CD4-positive, alpha-beta T cell treated with Interleukin-6 for 4 hours (primary cell): ENCODE data around the gene CYRIA.

Experiments
- DNase-seq: peaks from one replicate; pipeline ENCODE4 v3.0.0-alpha.2; 2020; ENCODE audit warnings: mixed read lengths

Gene CYRIA

GRCh38 chr2:16649353-16650286, 16.0 kb downstream of the CYRIA start:
- DNase-seq: no peak

DNA sequence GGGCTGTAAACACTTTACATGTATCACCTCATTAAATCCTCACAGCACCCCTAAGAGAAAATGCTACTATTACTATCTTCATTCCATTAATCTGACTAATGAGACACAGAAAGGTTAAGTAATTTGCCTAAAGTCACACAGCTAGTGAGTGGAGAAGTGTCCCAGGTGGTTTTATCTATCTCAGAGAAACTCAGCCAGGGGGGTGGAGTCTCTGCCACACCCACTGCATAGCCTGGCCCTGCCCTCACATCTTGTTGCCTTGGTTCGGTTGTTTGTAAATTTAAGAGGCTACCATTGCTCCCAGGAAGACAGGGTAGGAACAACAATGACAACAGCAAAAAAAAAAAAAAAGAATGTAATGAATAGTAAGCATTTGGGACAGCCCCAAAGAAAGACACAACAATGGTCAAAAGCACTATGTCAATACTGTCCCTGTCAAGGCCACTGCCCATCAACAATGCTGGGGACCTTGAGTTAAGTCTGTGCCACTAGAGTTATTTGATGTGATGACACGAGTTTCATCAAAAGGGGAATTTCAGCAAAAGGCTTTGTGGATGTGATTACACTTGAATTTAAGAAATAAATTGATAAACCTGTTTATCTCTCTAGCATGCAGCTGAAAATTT, 17.5 kb downstream of the CYRIA start:
- DNase-seq: no peak

- no peak for DNase-seq
Observed at GRCh38 chr2:16645775-16646559, 19.7 kb downstream of the CYRIA start.

- no peak for DNase-seq
Observed at GRCh38 chr2:16645088-16645487, 20.5 kb downstream of the CYRIA start.

DNA sequence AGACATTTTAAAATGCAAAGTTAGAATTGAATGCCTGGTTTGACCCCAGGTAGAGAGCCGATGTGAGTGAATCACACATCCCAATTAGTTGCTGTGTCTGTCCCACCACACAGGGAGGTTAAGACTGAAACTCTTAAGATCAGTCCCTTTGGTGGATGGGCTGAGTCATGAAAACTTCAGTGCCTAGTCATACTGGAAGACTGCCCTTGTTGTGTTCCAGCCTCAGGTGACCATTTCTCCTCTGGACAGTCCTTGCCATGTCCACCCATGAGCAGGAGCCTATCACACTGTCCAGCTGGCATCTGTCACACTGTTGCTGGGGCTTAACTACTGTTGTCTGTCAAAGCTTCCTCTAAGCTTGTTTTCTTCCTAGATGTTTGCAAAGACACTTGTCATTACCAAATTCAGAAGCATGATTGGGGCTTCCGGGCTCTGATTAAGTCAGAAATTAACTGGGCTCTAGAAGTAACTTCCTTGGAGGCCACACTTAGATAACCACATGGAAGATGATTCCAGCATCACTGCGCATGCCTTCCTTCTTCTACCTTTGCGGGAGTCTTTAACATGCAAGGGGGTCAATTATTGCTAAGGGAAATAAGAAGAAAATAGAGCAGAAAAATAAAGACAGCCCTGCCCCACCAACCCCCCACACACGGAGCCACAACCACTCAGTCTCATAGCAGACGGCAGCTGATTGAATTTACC, 21.3 kb downstream of the CYRIA start:
- no peak for DNase-seq

DNA sequence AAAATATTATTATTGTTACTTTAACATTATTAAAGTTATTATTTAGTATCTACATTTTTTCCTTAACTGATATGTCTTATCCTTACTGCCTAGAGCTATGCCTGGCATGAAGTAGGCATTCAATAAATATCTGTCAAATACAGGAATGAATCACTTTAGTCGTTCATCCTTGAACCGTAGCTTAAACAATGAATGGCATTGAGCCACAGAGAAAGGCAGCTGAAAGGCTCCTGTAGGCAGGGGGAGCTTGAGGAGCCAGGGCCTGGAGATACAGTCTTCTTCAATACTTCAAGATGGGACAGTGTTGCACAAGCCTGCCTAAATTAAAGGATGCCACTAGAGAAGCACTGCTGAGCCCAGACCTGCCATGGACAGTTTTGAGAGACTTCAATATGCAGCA, 22.5 kb downstream of the CYRIA start:
- DNase-seq: no peak

GRCh38 chr2:16642088-16642487, 23.5 kb downstream of the CYRIA start:
- DNase-seq: no peak

DNA sequence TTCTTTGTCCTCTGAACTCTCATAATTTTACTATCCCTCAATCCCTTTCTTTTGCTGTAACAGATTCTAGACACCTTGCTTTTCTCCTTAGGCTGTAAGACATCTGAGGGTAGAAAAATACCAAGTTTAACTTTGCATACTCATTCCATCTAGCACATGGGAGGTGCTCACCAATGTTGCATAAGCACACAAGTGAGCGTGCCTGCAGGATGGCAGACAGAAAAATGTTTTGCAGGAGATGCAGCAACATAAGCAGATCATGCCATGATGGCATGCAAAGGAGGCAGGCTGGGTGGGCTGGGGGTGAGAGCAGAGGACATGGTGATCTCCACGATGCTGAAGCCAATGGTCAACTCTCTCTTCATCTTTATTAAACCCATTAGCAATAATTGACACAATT, 24.1 kb downstream of the CYRIA start:
- no peak for DNase-seq

- no peak for DNase-seq
Observed at GRCh38 chr2:16640867-16641266, 24.8 kb downstream of the CYRIA start.

GRCh38 chr2:16640001-16640700, 25.5 kb downstream of the CYRIA start:
- no peak for DNase-seq

DNA sequence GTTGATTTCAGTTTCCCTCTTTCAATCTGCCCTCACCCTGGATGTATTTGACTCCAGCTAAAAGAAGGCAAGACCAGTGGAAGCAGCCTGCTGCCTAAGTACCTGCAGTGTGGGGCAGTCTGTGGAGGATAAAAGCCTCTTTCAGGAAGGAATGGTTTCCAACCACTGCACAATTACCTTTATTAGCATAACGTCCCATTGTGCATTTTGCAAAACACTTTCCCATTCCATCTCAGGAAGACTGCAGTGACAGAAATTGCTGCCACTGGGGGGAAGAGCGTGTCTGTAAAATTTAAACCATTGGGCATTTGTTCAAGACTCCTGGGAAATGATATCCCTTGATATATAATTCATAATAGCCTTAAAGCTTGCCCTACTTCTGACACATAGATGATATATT, 26.2 kb downstream of the CYRIA start:
- no peak for DNase-seq

- peak; percentile 10 for DNase-seq
Observed at GRCh38 chr2:16638946-16639345, 26.7 kb downstream of the CYRIA start.

DNA sequence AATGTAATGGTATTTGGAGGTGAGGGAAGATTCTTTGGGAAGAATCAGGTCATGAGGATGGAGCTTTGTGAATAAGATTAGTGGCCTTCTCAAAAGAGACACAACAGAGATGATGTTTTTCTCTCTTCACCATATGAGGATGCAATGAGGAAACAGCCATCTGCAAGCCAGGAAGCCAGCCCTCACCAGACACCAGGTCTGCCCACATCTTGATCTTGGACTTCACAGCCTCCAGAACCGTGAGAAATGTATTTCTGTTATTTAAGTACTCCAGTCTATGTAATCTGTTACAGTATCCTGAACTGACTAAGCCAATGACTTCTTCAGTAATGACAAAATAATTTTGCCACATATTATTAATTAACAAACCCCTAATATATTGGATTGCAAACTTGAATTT, 28.3 kb downstream of the CYRIA start:
- DNase-seq: no peak

GRCh38 chr2:16635791-16636699, 29.6 kb downstream of the CYRIA start:
- DNase-seq: no peak

GRCh38 chr2:16633621-16634430, 31.8 kb downstream of the CYRIA start:
- no peak for DNase-seq

DNA sequence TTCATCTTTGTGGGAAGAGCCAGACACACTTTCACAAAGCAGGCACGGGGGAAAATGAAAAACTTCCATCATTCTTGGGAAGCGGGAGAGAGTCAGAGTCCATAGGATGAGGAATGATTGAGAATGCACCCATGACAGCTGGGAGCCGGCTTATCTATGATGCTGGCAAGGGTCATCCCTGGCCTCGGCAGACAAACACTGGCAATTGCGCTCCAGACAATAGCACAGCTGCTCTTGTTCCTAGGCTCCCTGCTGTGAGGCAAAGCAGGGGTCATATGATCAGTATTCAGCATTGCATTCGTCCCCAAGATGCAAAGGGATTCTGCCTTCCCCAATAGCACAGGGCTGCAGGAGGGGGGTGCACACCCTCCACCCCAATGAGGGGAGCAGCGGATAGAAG, 33.0 kb downstream of the CYRIA start:
- DNase-seq: no peak

- no peak for DNase-seq
Observed at GRCh38 chr2:16630463-16630862, 35.2 kb downstream of the CYRIA start.

DNA sequence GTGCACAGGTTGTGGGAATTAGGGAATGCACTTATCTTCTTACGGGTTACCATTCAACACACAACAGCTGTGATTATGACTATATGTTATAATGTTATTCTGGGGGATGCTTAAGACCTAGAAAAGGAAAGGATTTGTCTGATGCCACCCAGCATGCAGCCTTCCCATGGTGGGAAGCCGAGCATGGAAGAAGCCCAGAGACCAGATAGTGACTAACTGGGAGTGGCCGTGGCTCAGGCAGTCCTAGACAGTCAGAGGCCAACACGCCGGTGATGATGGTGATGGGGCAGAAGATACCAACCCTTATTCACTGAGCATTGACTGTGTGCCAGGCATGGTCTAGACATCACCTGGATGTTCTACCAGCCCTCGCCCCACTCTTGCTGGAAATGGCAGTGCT, 35.9 kb downstream of the CYRIA start:
- no peak for DNase-seq

DNA sequence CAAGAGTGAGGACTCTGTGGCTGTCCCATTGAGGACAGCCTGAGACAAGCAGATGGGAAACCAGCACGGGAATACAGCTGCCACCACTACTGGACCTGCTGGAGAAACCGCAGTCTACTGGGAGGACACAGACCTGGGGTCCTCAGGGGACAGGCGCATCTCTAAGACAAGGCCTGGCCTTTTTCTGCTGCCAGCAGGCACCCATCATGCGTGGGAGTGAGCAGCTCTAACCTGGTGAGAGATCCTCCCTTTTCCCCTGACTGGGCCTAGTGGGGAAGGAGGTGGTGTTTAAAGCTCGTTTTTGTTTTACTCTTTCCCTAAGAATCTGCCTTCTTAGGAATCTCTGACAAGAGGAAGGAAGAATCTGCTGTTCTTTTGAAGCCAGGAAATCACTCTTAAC, 36.6 kb downstream of the CYRIA start:
- no peak for DNase-seq

DNA sequence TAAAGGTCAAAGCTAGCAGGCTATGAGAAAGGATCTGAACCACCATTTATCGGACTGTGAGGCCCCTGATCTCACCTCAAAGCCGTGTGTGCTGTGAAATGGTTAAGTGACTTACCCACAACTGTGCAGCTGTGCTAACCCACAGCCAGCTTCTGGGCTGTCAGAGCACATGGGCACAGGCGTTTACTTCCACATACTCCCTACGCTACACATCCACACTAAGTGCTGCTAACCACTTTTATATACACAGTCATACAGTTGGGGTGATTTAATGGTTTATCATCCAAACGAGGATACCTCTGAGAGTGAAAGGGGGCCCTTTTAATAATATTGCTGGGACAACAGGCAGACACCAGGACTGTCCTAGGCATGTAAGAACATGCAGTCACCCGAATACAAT, 37.3 kb downstream of the CYRIA start:
- DNase-seq: no peak
